ENCODE data around the gene RPH3AL. TPM values are rescaled to one million over a fixed set of nuclear protein-coding genes. Genes with fewer than 3 reads are reported as not detected.
A peak's percentile ranks its signal among the peaks of the same experiment; 100 is the strongest.
"Not testable (repeated sequence)": the region's sequence is repeated elsewhere in the genome, so short reads cannot be mapped to it uniquely, and the experiment has no call there.

Gene RPH3AL
- total RNA-seq, 1 donor from 2014 or later, result 16.9 TPM

GRCh38 chr17:228951-229708 lies 123.5 kb downstream of the RPH3AL start:
- H3K4me1 Mint-ChIP-seq, result peaks cover 26% of the 10 kb centered on the region
- no peak overlapping the region for H3K27ac Mint-ChIP-seq
- no peaks in the 10 kb centered on the region for H3K36me3 Mint-ChIP-seq
- no peak overlapping the region for H3K4me3 Mint-ChIP-seq
- H3K27me3 Mint-ChIP-seq (ENCODE audit: low read depth), result no peaks in the 10 kb centered on the region
- no peaks in the 10 kb centered on the region for H3K9me3 Mint-ChIP-seq
- TF ChIP-seq CTCF (IDR thresholded peaks at IDR 0.05; ENCODE audit: unreplicated experiment), result no peak
- no peak for DNase-seq (ENCODE audit: low spot score in 2 of 2, unreplicated experiment in 2 of 2)

GRCh38 chr17:227946-228615 lies 124.5 kb downstream of the RPH3AL start:
- H3K27me3 Mint-ChIP-seq (ENCODE audit: low read depth), result peaks cover 2% of the 10 kb centered on the region
- H3K36me3 Mint-ChIP-seq, result no peaks in the 10 kb centered on the region
- H3K4me1 Mint-ChIP-seq, result peaks cover 23% of the 10 kb centered on the region
- no peak for TF ChIP-seq CTCF (IDR thresholded peaks at IDR 0.05; ENCODE audit: unreplicated experiment)
- DNase-seq (ENCODE audit: low spot score in 2 of 2, unreplicated experiment in 2 of 2), result peak in 1 of 2 experiments; percentile 6
- no peaks in the 10 kb centered on the region for H3K9me3 Mint-ChIP-seq
- H3K27ac Mint-ChIP-seq, result no peak overlapping the region
- no peak overlapping the region for H3K4me3 Mint-ChIP-seq

- H3K4me3 Mint-ChIP-seq, result no peak overlapping the region
- no peak for TF ChIP-seq CTCF (IDR thresholded peaks at IDR 0.05; ENCODE audit: unreplicated experiment)
- no peak overlapping the region for H3K27ac Mint-ChIP-seq
- H3K36me3 Mint-ChIP-seq, result no peaks in the 10 kb centered on the region
- H3K27me3 Mint-ChIP-seq (ENCODE audit: low read depth), result peaks cover 2% of the 10 kb centered on the region
- H3K4me1 Mint-ChIP-seq, result peaks cover 15% of the 10 kb centered on the region
- DNase-seq (ENCODE audit: low spot score in 2 of 2, unreplicated experiment in 2 of 2), result peak in 1 of 2 experiments; percentile 9
- H3K9me3 Mint-ChIP-seq, result no peaks in the 10 kb centered on the region
Observed at GRCh38 chr17:227078-227945, 125.3 kb downstream of the RPH3AL start.

- Mint-ChIP-seq H3K4me1 (peaks cover 11% of the 10 kb centered on the region), H3K9me3 (no peaks in the 10 kb centered on the region), H3K27ac (no peak overlapping the region), H3K36me3 (no peaks in the 10 kb centered on the region), H3K4me3 (no peak overlapping the region), H3K27me3 (ENCODE audit: low read depth) (peaks cover 2% of the 10 kb centered on the region)
- DNase-seq (ENCODE audit: low spot score in 2 of 2, unreplicated experiment in 2 of 2), result no peak
- no peak for TF ChIP-seq CTCF (IDR thresholded peaks at IDR 0.05; ENCODE audit: unreplicated experiment)
Observed at GRCh38 chr17:226108-227077, 126.2 kb downstream of the RPH3AL start.

GRCh38 chr17:225551-225950 lies 127.1 kb downstream of the RPH3AL start:
- peaks cover 11% of the 10 kb centered on the region for H3K4me1 Mint-ChIP-seq
- no peak for TF ChIP-seq CTCF (IDR thresholded peaks at IDR 0.05; ENCODE audit: unreplicated experiment)
- peak in 1 of 2 experiments; percentile 10 for DNase-seq (ENCODE audit: low spot score in 2 of 2, unreplicated experiment in 2 of 2)
- no peak overlapping the region for H3K4me3 Mint-ChIP-seq
- no peaks in the 10 kb centered on the region for H3K36me3 Mint-ChIP-seq
- H3K27ac Mint-ChIP-seq, result no peak overlapping the region
- H3K27me3 Mint-ChIP-seq (ENCODE audit: low read depth), result peaks cover 2% of the 10 kb centered on the region
- no peaks in the 10 kb centered on the region for H3K9me3 Mint-ChIP-seq

- H3K27me3 Mint-ChIP-seq (ENCODE audit: low read depth); H3K4me3 Mint-ChIP-seq; H3K4me1 Mint-ChIP-seq; H3K27ac Mint-ChIP-seq; H3K9me3 Mint-ChIP-seq; H3K36me3 Mint-ChIP-seq: not testable (repeated sequence)
- peak in 1 of 2 experiments; percentile 3 for DNase-seq (ENCODE audit: low spot score in 2 of 2, unreplicated experiment in 2 of 2)
Observed at GRCh38 chr17:224576-224975, 128.0 kb downstream of the RPH3AL start.

All from mesothelial cell of epicardium (in vitro differentiated cells).